Measurements from ENCODE around the gene MRPS11. TPM values are rescaled to one million over a fixed set of nuclear protein-coding genes. Genes with fewer than 3 reads are reported as not detected.

MRPS11 gene
- total and polyA plus RNA-seq, 2 of the 8 experiments (the other 6 are each of a cell fraction or from before 2014, with no cell fraction given), result 41.4 to 59.2 TPM

DNA sequence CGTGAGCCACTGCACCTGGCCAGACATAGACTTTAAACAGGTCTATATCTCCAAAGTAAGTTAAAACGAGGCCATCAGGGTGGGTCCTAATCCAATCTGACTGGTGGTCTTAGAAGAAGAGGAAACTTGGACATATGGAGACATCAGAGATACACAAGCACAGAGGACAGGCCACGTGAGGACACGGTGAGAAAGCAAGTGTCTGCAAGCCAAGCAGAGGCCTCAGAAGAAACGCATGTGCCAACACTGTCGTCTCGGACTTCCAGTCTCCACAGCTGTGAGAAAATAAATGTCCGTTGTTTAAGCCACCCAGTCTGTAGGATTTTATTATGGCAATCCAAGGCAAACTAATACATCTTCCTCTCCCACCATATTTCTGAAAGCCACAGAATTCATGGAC lies 44.2 kb upstream of the MRPS11 start:
- FAIRE-seq (no peak), DNase-seq (ENCODE audit: low read depth in 1 of 2, low spot score in 2 of 2) (no peak)
- Histone ChIP-seq H3K14ac (ENCODE audit: insufficient read length) (no peak overlapping the region), H3K79me1 (ENCODE audit: low read depth, low read length) (no peaks in the 10 kb centered on the region), H3K56ac (replicated peaks; ENCODE audit: insufficient read length, low read depth, low read length) (no peak overlapping the region), H4K5ac (ENCODE audit: insufficient read length, low read depth, low read length) (no peak overlapping the region), H2BK120ac (replicated peaks; ENCODE audit: low read depth, low read length) (no peak overlapping the region), H2BK15ac (ENCODE audit: low read length) (no peak overlapping the region), H3K27me3 (replicated peaks in 1 of 4; ENCODE audit: control insufficient read depth in 3 of 4, extremely low read depth in 1 of 4, insufficient read depth in 3 of 4, low read length in 3 of 4) (no peaks in the 10 kb centered on the region), H3K27ac (ENCODE audit: low read depth, low read length) (no peak overlapping the region), H3K23me2 (ENCODE audit: low read depth, low read length) (no peaks in the 10 kb centered on the region; the same call in 1 of the 2 replicates), H3K36me3 (ENCODE audit: control insufficient read depth in 2 of 4, insufficient read depth in 4 of 4, low read length in 3 of 4) (no peaks in the 10 kb centered on the region), H2BK5ac (ENCODE audit: low read depth, low read length) (no peak overlapping the region), H4K91ac (replicated peaks; ENCODE audit: insufficient read length, low read length) (no peak overlapping the region), H3K9ac (replicated peaks in 1 of 4; ENCODE audit: extremely low read depth in 1 of 4, low read depth in 3 of 4, low read length in 3 of 4) (no peak overlapping the region), H3K9me3 (ENCODE audit: insufficient read depth in 2 of 2, low read depth in 1 of 2, low read length in 1 of 2) (no peaks in the 10 kb centered on the region), H3K4me2 (ENCODE audit: insufficient read depth in 1 of 2, low read depth in 2 of 2, low read length in 2 of 2) (no peak overlapping the region), H3K79me2 (ENCODE audit: control insufficient read depth in 1 of 2, insufficient read depth in 2 of 2, low read length in 2 of 2) (no peaks in the 10 kb centered on the region), H2AK5ac (ENCODE audit: low read depth, low read length) (no peak overlapping the region), H2BK12ac (ENCODE audit: low read depth, low read length) (no peak overlapping the region), H3K4me1 (replicated peaks in 1 of 4; ENCODE audit: control insufficient read depth in 3 of 4, insufficient read depth in 4 of 4, low read length in 3 of 4) (no peaks in the 10 kb centered on the region), H3K23ac (ENCODE audit: insufficient read length) (no peak overlapping the region), H3K4me3 (ENCODE audit: extremely low read depth in 1 of 4, insufficient read depth in 2 of 4, low read depth in 3 of 4, low read length in 4 of 4) (no peak overlapping the region), H2BK20ac (ENCODE audit: low read length) (no peak overlapping the region), H3K18ac (ENCODE audit: extremely low read depth, low read length) (no peak overlapping the region), H2AFZ (ENCODE audit: low read length) (no peak overlapping the region), H4K20me1 (replicated peaks in 1 of 2; ENCODE audit: control insufficient read depth in 1 of 2, insufficient read depth in 2 of 2, low read length in 2 of 2) (no peaks in the 10 kb centered on the region), H3K4ac (replicated peaks; ENCODE audit: insufficient read length, low read depth, low read length) (no peak overlapping the region), H4K8ac (ENCODE audit: extremely low read depth, insufficient read depth, low read length) (no peak overlapping the region)
- CTCF ChIA-PET (ENCODE audit: partially characterized antibody), result interaction anchor here (1.2 kb wide), 1 partner anchor 13 kb away, joined by 3 read pairs; no protein-coding TSS in a partner anchor
- TF ChIP-seq YY1 (IDR thresholded peaks at IDR 0.05; ENCODE audit: low read depth, low read length) (no peak), TEAD4 (IDR thresholded peaks at IDR 0.05; ENCODE audit: low read depth, low read length) (no peak), CEBPB (IDR thresholded peaks at IDR 0.05; ENCODE audit: low read depth, low read length) (no peak)
- 93% methylated on average over 8 of the region's 8 CpGs; no CpG with 5 or more reads in 1 of the 2 experiments for WGBS, 2 experiments (ENCODE audit: extremely low coverage in 1 of 2, insufficient coverage in 1 of 2, insufficient read length in 1 of 2, insufficient replicate concordance in 2 of 2, low coverage in 1 of 2, low lambda C conversion rate in 2 of 2, missing lambda C conversion rate in 1 of 2)
- POLR2A ChIA-PET (ENCODE audit: partially characterized antibody), result interaction anchor here (1.4 kb wide), 1 partner anchor 44 kb away, joined by 3 read pairs; the partner anchor contains the start of genes MRPL46 and MRPS11

Measured in H1 (cell line).